GM23338 (cell line): ENCODE results near the gene PGS1. TPM values are rescaled to one million over a fixed set of nuclear protein-coding genes. Genes with fewer than 3 reads are reported as not detected.

Source experiments
- ATAC-seq: fragments of 200-7000 bp; cut with Tn5 transposase; 3 replicates; pipeline ENCODE4 v1.9.1; 2020
- DNase-seq: peaks from one replicate; pipeline ENCODE4 v3.0.0-alpha.2; 2015; ENCODE audit warnings: low spot score
- H2AFZ ChIP-seq: fragments of 200-600 bp; sonication (generic); 2 replicates; pipeline ENCODE4 v1.8.0; 2016; ENCODE audit warnings: antibody characterized with exemption, mild to moderate bottlenecking, moderate library complexity
- H3F3A ChIP-seq: fragments of 200-600 bp; sonication (generic); replicated peaks from 2 replicates; pipeline ENCODE4 v1.8.0; 2017; ENCODE audit warnings: antibody characterized with exemption, mixed run types, low read depth
- H3K27ac ChIP-seq: fragments of 200-600 bp; sonication (generic); 2 replicates; pipeline ENCODE4 v1.6.1; 2016; ENCODE audit warnings: low read depth
- H3K27me3 ChIP-seq: fragments of 200-600 bp; sonication (generic); 2 replicates; pipeline ENCODE4 v1.8.0; 2016; ENCODE audit warnings: mild to moderate bottlenecking, mixed run types, moderate library complexity; ENCODE audit not compliant: insufficient read depth
- H3K36me3 ChIP-seq: fragments of 200-600 bp; sonication (generic); 2 replicates; pipeline ENCODE4 v1.8.0; 2016; ENCODE audit warnings: mild to moderate bottlenecking; ENCODE audit not compliant: insufficient read depth
- H3K4me1 ChIP-seq: fragments of 200-600 bp; sonication (generic); 2 replicates; pipeline ENCODE4 v1.8.0; 2016; ENCODE audit warnings: mild to moderate bottlenecking, moderate library complexity; ENCODE audit not compliant: insufficient read depth
- H3K4me2 ChIP-seq: fragments of 200-600 bp; sonication (generic); 2 replicates; pipeline ENCODE4 v1.7.1; 2017; ENCODE audit warnings: mixed run types
- H3K4me3 ChIP-seq: fragments of 200-600 bp; sonication (generic); 2 replicates; pipeline ENCODE4 v1.6.1; 2016; ENCODE audit warnings: mixed run types
- H3K79me2 ChIP-seq: fragments of 200-600 bp; sonication (generic); replicated peaks from 2 replicates; pipeline ENCODE4 v1.8.0; 2017; ENCODE audit warnings: mild to moderate bottlenecking; ENCODE audit not compliant: insufficient read depth
- H3K9me2 ChIP-seq: fragments of 200-600 bp; sonication (generic); 2 replicates; pipeline ENCODE4 v1.8.0; 2017; ENCODE audit not compliant: insufficient read depth
- H4K20me1 ChIP-seq: fragments of 200-600 bp; sonication (generic); replicated peaks from 2 replicates; pipeline ENCODE4 v1.8.0; 2017; ENCODE audit warnings: mild to moderate bottlenecking; ENCODE audit not compliant: insufficient read depth
- H3K27ac Mint-ChIP-seq: 2 replicates; pipeline ENCODE4 v1.8.0; 2020; ENCODE audit warnings: inconsistent platforms, mild to moderate bottlenecking, moderate library complexity, mixed read lengths
- H3K27me3 Mint-ChIP-seq: 3 replicates; pipeline ENCODE4 v1.8.0; 2022; ENCODE audit warnings: low read depth, mild to moderate bottlenecking, moderate library complexity, mixed read lengths, inconsistent platforms; ENCODE audit not compliant: insufficient read depth, poor library complexity
- H3K36me3 Mint-ChIP-seq: 3 replicates; pipeline ENCODE4 v1.8.0; 2021; ENCODE audit warnings: low read depth, mild to moderate bottlenecking, inconsistent platforms, moderate library complexity, mixed read lengths
- H3K4me1 Mint-ChIP-seq: 3 replicates; pipeline ENCODE4 v1.8.0; 2020; ENCODE audit warnings: mild to moderate bottlenecking, inconsistent platforms, mixed read lengths
- H3K4me3 Mint-ChIP-seq: 3 replicates; pipeline ENCODE4 v1.8.0; 2021; ENCODE audit warnings: moderate library complexity, mild to moderate bottlenecking, inconsistent platforms, mixed read lengths
- H3K9me3 Mint-ChIP-seq: 3 replicates; pipeline ENCODE4 v1.8.0; 2020; ENCODE audit warnings: moderate library complexity, mild to moderate bottlenecking, inconsistent platforms, mixed read lengths
- EZH2 ChIP-seq: fragments of 200-600 bp; sonication (generic); IDR thresholded peaks from one replicate; pipeline ENCODE4 v1.8.0; 2017; ENCODE audit warnings: antibody characterized with exemption, mild to moderate bottlenecking, low read depth; ENCODE audit not compliant: unreplicated experiment
- POLR2AphosphoS5 ChIP-seq: IDR thresholded peaks from 2 replicates; pipeline ENCODE4 v1.6.1; 2016; ENCODE audit warnings: antibody characterized with exemption, low read depth
- ZNF114 ChIP-seq: fragments of 250-450 bp; sonication (Bioruptor Pico); IDR thresholded peaks from 2 replicates; pipeline ENCODE4 v1.5.0; 2020; ENCODE audit warnings: mild to moderate bottlenecking, moderate library complexity
- ZNF331 ChIP-seq: fragments of 250-450 bp; sonication (Bioruptor Pico); IDR thresholded peaks from 2 replicates; pipeline ENCODE4 v1.5.0; 2020; ENCODE audit warnings: low read depth, mild to moderate bottlenecking, moderate library complexity
- polyA plus RNA-seq: library from polyadenylated mRNA; unstranded; fragments of >200 nt; fragmentation: Nextera tagmentation; extraction: Ambion mirVana; gene quantifications from 2 replicates; pipeline ENCODE4 v1.2.1, GENCODE V29; 2016
- total RNA-seq: library from RNA; depleted of rRNA; stranded (reverse); fragments of >200 nt; shearing (Covaris generic); gene quantifications from 2 replicates; pipeline ENCODE4 v1.2.3, GENCODE V29; 2014
- TF ChIP-seq, protein P1 (sequence below), 2 experiments: fragments of 200-600 bp in 1 of 2; sonication (generic) in 1 of 2; conservative IDR thresholded peaks; 2 replicates each; pipeline versions ENCODE4 v1.5.1 to v1.6.1; 2016 to 2017; ENCODE audit warnings: antibody characterized with exemption in 2 of 2, low read depth in 2 of 2, mild to moderate bottlenecking in 2 of 2, moderate library complexity in 1 of 2
- TF ChIP-seq, protein P2 (sequence below): IDR thresholded peaks from 2 replicates; pipeline ENCODE4 v1.6.1; 2016; ENCODE audit warnings: antibody characterized with exemption
- TF ChIP-seq, protein P3 (sequence below): IDR thresholded peaks from one replicate; pipeline ENCODE4 v1.6.1; 2018; ENCODE audit warnings: antibody characterized with exemption; ENCODE audit not compliant: unreplicated experiment

Gene PGS1
- total and polyA plus RNA-seq, 2 experiments from 2014 or later = 43.9 to 67.1 TPM

DNA sequence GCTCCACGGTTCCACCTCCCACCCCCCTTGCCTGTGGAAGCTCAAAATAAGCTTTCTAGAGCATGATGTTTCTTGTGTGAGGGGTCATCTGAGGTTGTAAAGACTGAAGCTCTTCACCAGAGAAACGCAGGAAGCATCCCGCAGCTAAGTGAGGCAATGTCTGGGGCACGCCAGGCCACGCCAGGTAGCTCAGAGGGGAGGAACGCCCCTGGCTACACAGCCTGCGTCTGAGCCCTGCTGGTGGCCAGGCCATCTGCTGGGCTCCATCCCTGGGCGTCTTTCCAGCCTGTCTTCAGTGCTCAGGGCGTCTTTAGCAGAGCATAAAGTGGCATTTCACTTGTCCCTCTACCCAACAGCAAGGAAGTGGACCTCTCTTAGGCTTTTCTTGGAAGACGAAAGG is 33.8 kb upstream of the PGS1 start (continued):
- TF ChIP-seq, protein P1, sequence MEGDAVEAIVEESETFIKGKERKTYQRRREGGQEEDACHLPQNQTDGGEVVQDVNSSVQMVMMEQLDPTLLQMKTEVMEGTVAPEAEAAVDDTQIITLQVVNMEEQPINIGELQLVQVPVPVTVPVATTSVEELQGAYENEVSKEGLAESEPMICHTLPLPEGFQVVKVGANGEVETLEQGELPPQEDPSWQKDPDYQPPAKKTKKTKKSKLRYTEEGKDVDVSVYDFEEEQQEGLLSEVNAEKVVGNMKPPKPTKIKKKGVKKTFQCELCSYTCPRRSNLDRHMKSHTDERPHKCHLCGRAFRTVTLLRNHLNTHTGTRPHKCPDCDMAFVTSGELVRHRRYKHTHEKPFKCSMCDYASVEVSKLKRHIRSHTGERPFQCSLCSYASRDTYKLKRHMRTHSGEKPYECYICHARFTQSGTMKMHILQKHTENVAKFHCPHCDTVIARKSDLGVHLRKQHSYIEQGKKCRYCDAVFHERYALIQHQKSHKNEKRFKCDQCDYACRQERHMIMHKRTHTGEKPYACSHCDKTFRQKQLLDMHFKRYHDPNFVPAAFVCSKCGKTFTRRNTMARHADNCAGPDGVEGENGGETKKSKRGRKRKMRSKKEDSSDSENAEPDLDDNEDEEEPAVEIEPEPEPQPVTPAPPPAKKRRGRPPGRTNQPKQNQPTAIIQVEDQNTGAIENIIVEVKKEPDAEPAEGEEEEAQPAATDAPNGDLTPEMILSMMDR (conservative IDR thresholded peaks at IDR 0.05; ENCODE audit: low read depth in 2 of 2) = no peak
- TF ChIP-seq, protein P2, sequence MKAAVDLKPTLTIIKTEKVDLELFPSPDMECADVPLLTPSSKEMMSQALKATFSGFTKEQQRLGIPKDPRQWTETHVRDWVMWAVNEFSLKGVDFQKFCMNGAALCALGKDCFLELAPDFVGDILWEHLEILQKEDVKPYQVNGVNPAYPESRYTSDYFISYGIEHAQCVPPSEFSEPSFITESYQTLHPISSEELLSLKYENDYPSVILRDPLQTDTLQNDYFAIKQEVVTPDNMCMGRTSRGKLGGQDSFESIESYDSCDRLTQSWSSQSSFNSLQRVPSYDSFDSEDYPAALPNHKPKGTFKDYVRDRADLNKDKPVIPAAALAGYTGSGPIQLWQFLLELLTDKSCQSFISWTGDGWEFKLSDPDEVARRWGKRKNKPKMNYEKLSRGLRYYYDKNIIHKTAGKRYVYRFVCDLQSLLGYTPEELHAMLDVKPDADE = no peak
- no peak for TF ChIP-seq ZNF114
- TF ChIP-seq, protein P3, sequence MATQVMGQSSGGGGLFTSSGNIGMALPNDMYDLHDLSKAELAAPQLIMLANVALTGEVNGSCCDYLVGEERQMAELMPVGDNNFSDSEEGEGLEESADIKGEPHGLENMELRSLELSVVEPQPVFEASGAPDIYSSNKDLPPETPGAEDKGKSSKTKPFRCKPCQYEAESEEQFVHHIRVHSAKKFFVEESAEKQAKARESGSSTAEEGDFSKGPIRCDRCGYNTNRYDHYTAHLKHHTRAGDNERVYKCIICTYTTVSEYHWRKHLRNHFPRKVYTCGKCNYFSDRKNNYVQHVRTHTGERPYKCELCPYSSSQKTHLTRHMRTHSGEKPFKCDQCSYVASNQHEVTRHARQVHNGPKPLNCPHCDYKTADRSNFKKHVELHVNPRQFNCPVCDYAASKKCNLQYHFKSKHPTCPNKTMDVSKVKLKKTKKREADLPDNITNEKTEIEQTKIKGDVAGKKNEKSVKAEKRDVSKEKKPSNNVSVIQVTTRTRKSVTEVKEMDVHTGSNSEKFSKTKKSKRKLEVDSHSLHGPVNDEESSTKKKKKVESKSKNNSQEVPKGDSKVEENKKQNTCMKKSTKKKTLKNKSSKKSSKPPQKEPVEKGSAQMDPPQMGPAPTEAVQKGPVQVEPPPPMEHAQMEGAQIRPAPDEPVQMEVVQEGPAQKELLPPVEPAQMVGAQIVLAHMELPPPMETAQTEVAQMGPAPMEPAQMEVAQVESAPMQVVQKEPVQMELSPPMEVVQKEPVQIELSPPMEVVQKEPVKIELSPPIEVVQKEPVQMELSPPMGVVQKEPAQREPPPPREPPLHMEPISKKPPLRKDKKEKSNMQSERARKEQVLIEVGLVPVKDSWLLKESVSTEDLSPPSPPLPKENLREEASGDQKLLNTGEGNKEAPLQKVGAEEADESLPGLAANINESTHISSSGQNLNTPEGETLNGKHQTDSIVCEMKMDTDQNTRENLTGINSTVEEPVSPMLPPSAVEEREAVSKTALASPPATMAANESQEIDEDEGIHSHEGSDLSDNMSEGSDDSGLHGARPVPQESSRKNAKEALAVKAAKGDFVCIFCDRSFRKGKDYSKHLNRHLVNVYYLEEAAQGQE = no peak
- TF ChIP-seq ZNF331 = no peak
- no peak for TF ChIP-seq EZH2

DNA sequence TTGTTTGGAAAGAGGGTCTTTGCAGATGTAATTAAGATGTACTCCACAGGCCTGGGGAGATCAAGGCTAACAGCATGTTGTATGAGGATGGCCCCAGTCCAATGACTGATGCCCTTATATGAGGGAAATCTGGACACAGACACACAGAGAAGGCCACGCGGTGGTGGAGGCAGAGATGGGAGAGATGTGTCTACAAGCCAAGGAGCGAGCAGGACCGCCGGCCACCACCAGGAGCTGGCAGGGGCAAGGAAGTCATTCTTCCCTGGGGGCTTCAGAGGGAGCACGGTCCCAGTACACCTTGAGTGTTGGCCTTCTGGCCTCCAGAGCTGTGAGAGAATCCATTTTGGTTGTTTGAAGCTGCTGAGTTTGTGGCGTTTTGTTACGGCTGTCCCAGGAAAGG is 33.3 kb upstream of the PGS1 start:
- Mint-ChIP-seq H3K4me3 (no peak overlapping the region), H3K27me3 (peaks cover 21% of the 10 kb centered on the region), H3K9me3 (0 out of 3 replicates have a peak, but pooled peaks cover 2% of the 10 kb centered on the region), H3K4me1 (peaks cover 19% of the 10 kb centered on the region), H3K36me3 (no peaks in the 10 kb centered on the region), H3K27ac (no peak overlapping the region)
- TF ChIP-seq, protein P1 (conservative IDR thresholded peaks at IDR 0.05; ENCODE audit: low read depth in 2 of 2) = no peak
- TF ChIP-seq, protein P2 = no peak
- no peak for TF ChIP-seq POLR2AphosphoS5
- H2AFZ ChIP-seq = no peak overlapping the region
- no peak overlapping the region for H3K27ac ChIP-seq
- peaks cover 18% of the 10 kb centered on the region for H3K4me1 ChIP-seq
- H3K36me3 ChIP-seq = no peaks in the 10 kb centered on the region
- H3K4me2 ChIP-seq = no peak overlapping the region
- no peak for ATAC-seq
- H3F3A ChIP-seq = 0 out of 2 replicates have a peak, but pooled peaks cover 13% of the 10 kb centered on the region
- no peaks in the 10 kb centered on the region; the same call in 1 of the 2 replicates for H3K9me2 ChIP-seq
- no peaks in the 10 kb centered on the region for H3K79me2 ChIP-seq
- H4K20me1 ChIP-seq = no peaks in the 10 kb centered on the region
- H3K27me3 ChIP-seq = peaks cover 22% of the 10 kb centered on the region
- DNase-seq = no peak
- no peak overlapping the region for H3K4me3 ChIP-seq
